Bone marrow (tissue), 2 donors: ENCODE measurements around the gene COG3.

Source experiments
- DNase-seq, 2 donors: peaks; one replicate each; lab custom pipeline; 2025; lab: John Stamatoyannopoulos, UW

Gene COG3

DNA sequence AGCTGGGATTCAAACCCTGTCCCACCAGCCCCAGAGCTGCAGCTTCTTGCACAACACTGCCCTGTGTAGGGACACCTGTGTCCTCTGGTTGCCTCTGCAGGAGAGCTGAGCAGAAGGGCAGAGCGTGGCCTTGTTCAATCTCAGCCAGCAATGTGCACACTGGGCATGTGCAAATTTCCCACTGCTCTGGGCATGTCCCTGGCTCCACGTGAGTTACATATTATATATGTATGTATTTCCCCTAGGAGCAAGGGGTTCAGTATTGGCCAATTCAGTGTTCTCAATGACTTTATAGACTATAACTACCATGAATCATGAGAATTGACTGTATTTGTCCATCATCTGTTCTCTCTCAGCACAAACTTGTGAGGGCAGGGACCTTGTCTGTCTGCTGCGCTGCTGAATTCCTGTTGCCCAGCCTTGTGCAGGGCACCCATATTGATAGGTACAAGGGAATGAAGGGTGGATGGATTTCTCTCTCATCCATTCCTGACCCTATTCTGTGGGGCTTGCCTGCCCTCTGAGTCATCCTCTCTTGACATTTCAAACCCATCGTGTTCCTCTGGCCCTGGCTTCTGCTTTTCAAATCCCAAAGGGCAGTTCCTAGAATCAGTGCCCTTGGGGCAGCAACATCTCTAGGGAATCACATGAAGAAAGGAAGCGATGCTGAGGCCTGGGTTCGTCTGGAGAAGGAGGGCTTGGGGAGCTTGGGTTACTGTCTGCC, 81.1 kb downstream of the COG3 start:
- DNase-seq: no peak

DNA sequence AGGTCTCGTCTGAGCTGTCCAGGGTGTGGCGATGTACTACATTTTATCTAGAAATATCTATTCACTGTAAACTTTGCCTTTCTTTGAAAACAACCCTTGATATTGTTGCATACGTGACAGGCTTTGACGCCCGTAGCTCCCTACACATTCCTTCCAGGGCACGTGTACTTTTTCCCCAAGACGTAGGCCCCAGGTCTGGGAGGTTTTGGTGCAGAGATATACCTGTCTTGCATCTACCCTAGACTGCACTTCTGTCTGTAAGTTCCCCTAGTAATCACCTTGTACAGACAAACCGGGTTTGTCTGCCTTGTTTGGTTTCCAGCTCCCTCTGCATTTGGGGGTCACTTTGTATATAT, 81.6 kb downstream of the COG3 start:
- no peak for DNase-seq

GRCh38 chr13:45548281-45548680, 83.5 kb downstream of the COG3 start:
- DNase-seq: no peak

- DNase-seq: no peak
These were observed 89.9 kb downstream of the COG3 start for GRCh38 chr13:45554604-45555109.

DNA sequence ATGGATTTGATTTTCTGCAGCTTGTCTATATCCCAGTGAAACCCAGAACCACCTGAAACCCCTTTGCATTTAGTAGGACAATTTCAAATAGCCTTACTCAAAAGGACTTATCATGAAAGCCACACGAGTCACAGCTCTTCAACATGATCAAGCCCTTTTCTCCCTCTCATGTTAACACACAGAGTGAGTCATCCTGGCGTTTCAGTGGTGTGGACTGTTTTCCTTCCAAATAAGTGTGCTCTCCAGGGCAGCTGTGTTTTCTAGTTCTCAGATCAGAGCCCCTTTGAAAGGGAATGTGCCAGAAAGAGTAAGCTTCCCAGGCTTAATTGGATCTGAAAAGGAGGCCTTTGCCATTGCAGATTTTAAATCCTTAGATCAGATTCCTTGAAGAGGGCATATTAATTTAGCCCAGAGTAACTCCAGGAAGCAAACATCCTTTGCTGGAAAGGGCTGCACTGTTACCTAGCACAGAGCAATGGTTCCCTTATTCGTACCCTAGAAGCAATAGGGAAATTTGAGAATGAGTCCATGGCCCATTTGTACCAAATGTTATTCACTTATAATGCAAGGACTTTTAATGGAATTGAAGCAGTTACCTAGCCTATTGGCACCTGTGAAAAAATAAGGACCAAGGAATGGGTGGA, 99.5 kb downstream of the COG3 start:
- DNase-seq: no peak

DNA sequence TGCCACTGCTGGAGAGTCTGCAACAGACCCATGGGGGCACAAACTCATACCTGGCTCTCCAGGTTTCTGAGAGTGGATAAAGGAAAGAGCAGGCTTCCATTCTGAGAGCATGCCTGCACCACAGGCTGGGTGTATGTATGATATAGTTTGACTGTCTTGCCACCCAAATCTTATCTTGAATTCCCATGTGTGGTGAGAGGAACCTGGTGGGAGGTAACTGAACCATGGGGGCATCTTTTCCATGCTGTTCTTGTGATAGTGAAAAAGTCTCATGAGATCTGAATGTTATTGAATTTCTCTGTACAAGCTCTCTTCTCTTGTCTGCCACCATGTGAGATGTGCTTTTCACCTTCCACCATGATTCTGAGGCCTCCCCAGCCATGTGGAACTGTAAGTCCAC, 100.6 kb downstream of the COG3 start:
- DNase-seq: no peak

GRCh38 chr13:45575146-45575829, 110.5 kb downstream of the COG3 start:
- DNase-seq: no peak

DNA sequence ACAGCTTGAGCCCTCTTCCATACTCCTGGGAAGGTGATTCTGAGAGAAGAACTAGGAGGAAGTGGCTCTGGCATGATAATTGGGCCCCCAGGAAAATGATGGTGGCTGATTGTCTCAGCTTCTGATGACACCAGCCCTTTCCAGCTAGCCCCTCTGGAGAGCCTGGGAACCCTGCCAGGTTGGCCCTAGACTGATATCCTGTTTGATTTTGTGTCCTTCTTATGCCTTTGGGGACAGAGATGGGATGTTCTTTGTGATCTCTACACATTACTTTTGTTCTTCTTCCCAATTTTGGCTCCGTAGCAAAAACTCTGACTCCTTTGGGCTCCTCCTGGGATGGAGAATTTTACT, 111.1 kb downstream of the COG3 start:
- no peak for DNase-seq

GRCh38 chr13:45576466-45576865, 111.7 kb downstream of the COG3 start:
- DNase-seq: no peak

GRCh38 chr13:45582408-45583076, 117.8 kb downstream of the COG3 start:
- DNase-seq: no peak

- no peak for DNase-seq
These were observed 120.1 kb downstream of the COG3 start for GRCh38 chr13:45584816-45585215.
